B cell (primary cell): Measurements from ENCODE around the gene DPH2.

Experiments
- CTCF ChIP-seq: fragments of 200-600 bp; IDR thresholded peaks from one replicate; pipeline ENCODE4 v1.8.0; 2022; ENCODE audit warnings: antibody characterized with exemption, mild to moderate bottlenecking
- EZH2 ChIP-seq: IDR thresholded peaks from 2 replicates; pipeline ENCODE4 v1.6.1; 2012; ENCODE audit warnings: borderline replicate concordance, low read depth, mild to moderate bottlenecking, moderate library complexity, low read length; ENCODE audit not compliant: insufficient read depth, poor library complexity, severe bottlenecking

- no peak for TF ChIP-seq CTCF
- no peak for TF ChIP-seq EZH2
Measured at GRCh38 chr1:43997295-43997999, 27.6 kb downstream of the DPH2 start.
